H9 (cell line): Measurements from ENCODE around the gene LRIT1. TPM values are rescaled to one million over a fixed set of nuclear protein-coding genes. Genes with fewer than 3 reads are reported as not detected.

Experiments
- DNase-seq: peaks from one replicate; pipeline ENCODE4 v3.0.0-alpha.2; 2017
- H2AFZ ChIP-seq: one replicate; pipeline ENCODE4 v1.6.1; 2013; ENCODE audit warnings: mild to moderate bottlenecking, low read length, control low read depth, moderate library complexity
- H2AK5ac ChIP-seq: 2 replicates; pipeline ENCODE4 v1.6.1; 2013; ENCODE audit warnings: low read length, control low read depth, mixed read lengths; ENCODE audit not compliant: insufficient read length
- H2BK120ac ChIP-seq: one replicate; pipeline ENCODE4 v1.6.1; 2013; ENCODE audit warnings: low read depth, mild to moderate bottlenecking, low read length, control low read depth, inconsistent platforms; ENCODE audit not compliant: poor library complexity, severe bottlenecking
- H2BK12ac ChIP-seq: 2 replicates; pipeline ENCODE4 v1.6.1; 2013; ENCODE audit warnings: low read length, control low read depth, mixed read lengths, low read depth; ENCODE audit not compliant: insufficient read length
- H2BK15ac ChIP-seq: 2 replicates; pipeline ENCODE4 v1.6.1; 2013; ENCODE audit warnings: low read depth, low read length, control low read depth
- H2BK20ac ChIP-seq: one replicate; pipeline ENCODE4 v1.6.1; 2013; ENCODE audit warnings: low read depth, mild to moderate bottlenecking, low read length, control low read depth, inconsistent platforms; ENCODE audit not compliant: poor library complexity, severe bottlenecking
- H2BK5ac ChIP-seq: 2 replicates; pipeline ENCODE4 v1.6.1; 2013; ENCODE audit warnings: low read length, control low read depth, mixed read lengths; ENCODE audit not compliant: insufficient read length
- H3K14ac ChIP-seq: 2 replicates; pipeline ENCODE4 v1.6.1; 2013; ENCODE audit warnings: low read length, control low read depth; ENCODE audit not compliant: insufficient read depth
- H3K18ac ChIP-seq: 2 replicates; pipeline ENCODE4 v1.6.1; 2013; ENCODE audit warnings: low read depth, mild to moderate bottlenecking, mixed read lengths, low read length, control low read depth; ENCODE audit not compliant: insufficient read length
- H3K23ac ChIP-seq: 2 replicates; pipeline ENCODE4 v1.6.1; 2013; ENCODE audit warnings: low read length, control low read depth, mixed read lengths, low read depth; ENCODE audit not compliant: insufficient read length
- H3K23me2 ChIP-seq: 2 replicates; pipeline ENCODE4 v1.6.1; 2013; ENCODE audit warnings: low read depth, mild to moderate bottlenecking, mixed read lengths, low read length, control low read depth; ENCODE audit not compliant: insufficient read length, poor library complexity, severe bottlenecking
- H3K27ac ChIP-seq: 2 replicates; pipeline ENCODE4 v1.5.1; 2013; ENCODE audit warnings: low read length, control low read depth, mixed read lengths, low read depth; ENCODE audit not compliant: insufficient read length
- H3K27me3 ChIP-seq: 2 replicates; pipeline ENCODE4 v1.6.1; 2013; ENCODE audit warnings: low read length, control low read depth, inconsistent platforms; ENCODE audit not compliant: insufficient read depth
- H3K4ac ChIP-seq: 2 replicates; pipeline ENCODE4 v1.6.1; 2013; ENCODE audit warnings: low read depth, mild to moderate bottlenecking, control low read depth, inconsistent platforms, low read length, moderate library complexity
- H3K4me1 ChIP-seq: 2 replicates; pipeline ENCODE4 v1.6.1; 2013; ENCODE audit warnings: low read length, control low read depth, inconsistent platforms; ENCODE audit not compliant: insufficient read depth
- H3K4me2 ChIP-seq: 2 replicates; pipeline ENCODE4 v1.6.1; 2013; ENCODE audit warnings: low read length, control low read depth, mixed read lengths; ENCODE audit not compliant: insufficient read length, insufficient read depth
- H3K56ac ChIP-seq: 2 replicates; pipeline ENCODE4 v1.6.1; 2013; ENCODE audit warnings: low read depth, mild to moderate bottlenecking, mixed read lengths, low read length, control low read depth; ENCODE audit not compliant: insufficient read length
- H3K79me1 ChIP-seq: 2 replicates; pipeline ENCODE4 v1.6.1; 2013; ENCODE audit warnings: low read depth, mild to moderate bottlenecking, moderate library complexity, low read length, control low read depth, inconsistent platforms; ENCODE audit not compliant: insufficient read depth, poor library complexity, severe bottlenecking
- H3K79me2 ChIP-seq: 2 replicates; pipeline ENCODE4 v1.6.1; 2013; ENCODE audit warnings: low read length, control low read depth, inconsistent platforms; ENCODE audit not compliant: insufficient read depth
- H3K9ac ChIP-seq: 2 replicates; pipeline ENCODE4 v1.6.1; 2013; ENCODE audit warnings: low read length, control low read depth, mixed read lengths; ENCODE audit not compliant: insufficient read length; ENCODE audit errors: extremely low read depth
- H3K9me3 ChIP-seq: one replicate; pipeline ENCODE4 v1.6.1; 2013; ENCODE audit warnings: low read depth, low read length, inconsistent platforms; ENCODE audit not compliant: control insufficient read depth
- H3T11ph ChIP-seq: one replicate; pipeline ENCODE4 v1.6.1; 2013; ENCODE audit warnings: mild to moderate bottlenecking, low read length, control low read depth, inconsistent platforms
- H4K20me1 ChIP-seq: one replicate; pipeline ENCODE4 v1.6.1; 2013; ENCODE audit not compliant: control insufficient read depth, insufficient read length, insufficient read depth
- H4K5ac ChIP-seq: 2 replicates; pipeline ENCODE4 v1.6.1; 2013; ENCODE audit warnings: low read depth, mild to moderate bottlenecking, mixed read lengths, low read length, control low read depth; ENCODE audit not compliant: insufficient read length
- H4K8ac ChIP-seq: replicated peaks from 2 replicates; pipeline ENCODE4 v1.6.1; 2013; ENCODE audit warnings: low read length, control low read depth, mixed read lengths, low read depth; ENCODE audit not compliant: insufficient read length
- H4K91ac ChIP-seq: 2 replicates; pipeline ENCODE4 v1.6.1; 2013; ENCODE audit warnings: low read depth, mild to moderate bottlenecking, moderate library complexity, mixed read lengths, low read length, control low read depth; ENCODE audit not compliant: insufficient read length
- H3K27ac Mint-ChIP-seq, 3 experiments: 2 replicates in 2 of 3; 3 replicates in 1 of 3; pipeline ENCODE4 v1.8.0; 2020 to 2021; ENCODE audit warnings: mixed read lengths in 3 of 3, mild to moderate bottlenecking in 1 of 3, moderate library complexity in 1 of 3
- H3K27me3 Mint-ChIP-seq: 2 replicates; pipeline ENCODE4 v1.8.0; 2021; ENCODE audit warnings: low read depth, mild to moderate bottlenecking, moderate library complexity, mixed read lengths
- H3K36me3 Mint-ChIP-seq, 3 experiments: 2 replicates in 2 of 3; 3 replicates in 1 of 3; pipeline ENCODE4 v1.8.0; 2020 to 2021; ENCODE audit warnings: low read depth in 3 of 3, mixed read lengths in 3 of 3; ENCODE audit not compliant: insufficient read depth in 1 of 3
- H3K4me1 Mint-ChIP-seq, 2 experiments: 2 replicates each; pipeline ENCODE4 v1.8.0; 2020; ENCODE audit warnings: mixed read lengths in 2 of 2
- H3K4me3 Mint-ChIP-seq, 2 experiments: 2 replicates in 1 of 2; 3 replicates in 1 of 2; pipeline ENCODE4 v1.8.0; 2020 to 2021; ENCODE audit warnings: mild to moderate bottlenecking in 2 of 2, mixed read lengths in 2 of 2, moderate library complexity in 1 of 2
- H3K9me3 Mint-ChIP-seq, 2 experiments: 2 replicates in 1 of 2; 3 replicates in 1 of 2; pipeline ENCODE4 v1.8.0; 2020; ENCODE audit warnings: mild to moderate bottlenecking in 2 of 2, mixed read lengths in 2 of 2, moderate library complexity in 1 of 2
- CTCF ChIP-seq: fragments of 200-600 bp; sonication (generic); conservative IDR thresholded peaks from 3 replicates; pipeline ENCODE4 v1.8.0; 2021; ENCODE audit warnings: antibody characterized with exemption, mild to moderate bottlenecking
- WGBS: extraction: QIAGEN DNeasy Blood & Tissue Kit; methylation state at CpG from one replicate; pipeline ENCODE4 v1.1.7; 2013; ENCODE audit warnings: missing lambda C conversion rate, low lambda C conversion rate, mixed read lengths; ENCODE audit not compliant: insufficient read length; ENCODE audit errors: extremely low coverage; 5-methylcytosine and 5-hydroxymethylcytosine counted together
- total RNA-seq: library from RNA; stranded (reverse); gene quantifications from 2 replicates; pipeline ENCODE4 v1.2.1, GENCODE V29; 2021

LRIT1 gene
- total RNA-seq, 1 experiment from 2014 or later = not detected

DNA sequence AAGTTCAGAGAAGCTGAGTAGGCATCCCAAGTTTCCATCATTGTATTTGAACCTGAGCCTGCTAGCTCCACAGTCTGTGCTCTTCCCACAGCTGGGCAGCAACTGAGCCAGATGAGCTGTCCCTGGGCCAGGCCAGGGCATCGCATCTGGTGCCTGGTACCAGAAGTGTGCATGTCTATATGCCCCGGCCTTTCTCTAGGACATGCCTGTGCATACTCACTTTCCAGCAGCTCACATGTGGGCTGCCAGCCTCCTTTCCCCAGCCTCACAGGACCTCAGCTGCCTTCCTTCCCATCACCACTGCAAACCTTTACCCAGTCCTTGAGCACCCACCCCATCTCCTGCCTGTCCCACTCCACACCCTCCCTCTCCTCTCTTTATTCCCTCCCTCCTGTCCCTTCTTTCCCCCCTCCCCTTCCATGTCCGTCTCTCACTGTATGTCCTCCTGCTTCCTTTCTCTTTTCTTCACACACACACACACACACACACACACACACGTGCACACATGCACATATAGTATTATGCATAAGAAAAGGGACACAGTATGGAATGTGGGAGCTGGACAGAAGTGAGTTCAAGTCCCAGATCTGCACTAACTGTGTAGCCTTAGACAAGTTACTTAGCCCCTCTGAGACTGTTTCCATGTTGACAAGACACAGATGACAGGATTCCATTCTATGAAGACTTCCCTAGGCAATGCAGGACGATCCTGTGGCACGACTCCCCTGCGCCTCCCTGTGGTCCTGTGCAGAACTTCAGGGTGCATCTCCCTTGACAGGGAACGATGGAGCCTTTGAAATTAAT, 36.1 kb downstream of the LRIT1 start:
- Histone ChIP-seq H3K27me3 (no peaks in the 10 kb centered on the region), H3K18ac (no peak overlapping the region), H3K79me2 (no peaks in the 10 kb centered on the region), H3K27ac (no peak overlapping the region), H2BK120ac (no peak overlapping the region), H2BK20ac (no peak overlapping the region), H2BK5ac (no peak overlapping the region), H2BK12ac (no peak overlapping the region), H3K4me2 (no peak overlapping the region), H2BK15ac (no peak overlapping the region), H3K9ac (no peak overlapping the region), H3K9me3 (no peaks in the 10 kb centered on the region), H2AK5ac (no peak overlapping the region), H3K4me1 (no peaks in the 10 kb centered on the region), H3K14ac (no peak overlapping the region), H3K56ac (no peak overlapping the region), H4K91ac (no peak overlapping the region), H3K23me2 (no peaks in the 10 kb centered on the region), H3K23ac (no peak overlapping the region), H4K8ac (no peak overlapping the region), H3K4ac (no peak overlapping the region), H3T11ph (no peak overlapping the region), H4K5ac (no peak overlapping the region), H2AFZ (no peak overlapping the region), H4K20me1 (no peaks in the 10 kb centered on the region), H3K79me1 (no peaks in the 10 kb centered on the region)
- no peaks in the 10 kb centered on the region for H3K36me3 Mint-ChIP-seq
- H3K27me3 Mint-ChIP-seq = peaks cover 3% of the 10 kb centered on the region; the same call in 1 of the 2 replicates
- WGBS = no CpG with 5 or more reads among the region's 8 CpGs
- H3K4me3 Mint-ChIP-seq = no peak overlapping the region; a peak in 1 of 5 replicates
- peak overlapping the region in 1 of 3 experiments; percentile 66; a peak in 1 of 7 replicates for H3K27ac Mint-ChIP-seq
- DNase-seq = peak; percentile 69
- no peaks in the 10 kb centered on the region for H3K9me3 Mint-ChIP-seq
- H3K4me1 Mint-ChIP-seq = no peaks in the 10 kb centered on the region
- TF ChIP-seq CTCF = peak; percentile 88
